Fibroblast of lung (primary cell): Measurements from ENCODE around the gene NHERF2. TPM values are rescaled to one million over a fixed set of nuclear protein-coding genes. Genes with fewer than 3 reads are reported as not detected.

Source experiments
- DNase-seq, 2 donors: peaks; one replicate each; pipeline versions ENCODE4 v3.0.0 to v3.0.0-alpha.2; 2010; ENCODE audit warnings: low read depth in 2 of 2
- H2AFZ ChIP-seq: 2 replicates; pipeline ENCODE4 v1.5.1; 2012; ENCODE audit warnings: low read length, control low read depth, inconsistent platforms
- H3K27ac ChIP-seq: 2 replicates; pipeline ENCODE4 v1.5.1; 2011; ENCODE audit warnings: low read length, control low read depth; ENCODE audit not compliant: insufficient read depth
- H3K27me3 ChIP-seq: 2 replicates; pipeline ENCODE4 v1.5.1; 2011; ENCODE audit warnings: mild to moderate bottlenecking, low read length; ENCODE audit not compliant: control insufficient read depth, insufficient read depth
- H3K36me3 ChIP-seq: 2 replicates; pipeline ENCODE4 v1.5.1; 2011; ENCODE audit warnings: low read length; ENCODE audit not compliant: control insufficient read depth, insufficient read depth
- H3K4me1 ChIP-seq: 2 replicates; pipeline ENCODE4 v1.5.1; 2011; ENCODE audit warnings: low read length; ENCODE audit not compliant: control insufficient read depth, insufficient read depth; ENCODE audit errors: extremely low read depth
- H3K4me2 ChIP-seq: 2 replicates; pipeline ENCODE4 v1.5.1; 2011; ENCODE audit warnings: low read length, control low read depth; ENCODE audit not compliant: insufficient read depth; ENCODE audit errors: extremely low read depth
- H3K4me3 ChIP-seq, 4 experiments: fragments of 200-600 bp in 1 of 4; sonication (generic) in 1 of 4; replicated peaks in 1 of 4; 2 replicates each; pipeline ENCODE4 v1.5.1; 2011 to 2016; ENCODE audit warnings: low read length in 4 of 4, low read depth in 3 of 4, mild to moderate bottlenecking in 3 of 4, control low read depth in 2 of 4, inconsistent platforms in 1 of 4, mixed read lengths in 1 of 4; ENCODE audit not compliant: insufficient read depth in 1 of 4; ENCODE audit errors: control extremely low read depth in 1 of 4
- H3K79me2 ChIP-seq: 2 replicates; pipeline ENCODE4 v1.5.1; 2012; ENCODE audit warnings: mild to moderate bottlenecking, low read length, inconsistent platforms; ENCODE audit not compliant: control insufficient read depth, insufficient read depth
- H3K9ac ChIP-seq: 2 replicates; pipeline ENCODE4 v1.5.1; 2011; ENCODE audit warnings: mild to moderate bottlenecking, low read length, control low read depth; ENCODE audit not compliant: insufficient read depth
- H3K9me3 ChIP-seq: 2 replicates; pipeline ENCODE4 v1.5.1; 2012; ENCODE audit warnings: low read depth, low read length; ENCODE audit not compliant: control insufficient read depth, insufficient read depth
- H4K20me1 ChIP-seq: 2 replicates; pipeline ENCODE4 v1.5.1; 2011; ENCODE audit warnings: low read length; ENCODE audit not compliant: control insufficient read depth, insufficient read depth; ENCODE audit errors: extremely low read depth
- EZH2 ChIP-seq: IDR thresholded peaks from 2 replicates; pipeline ENCODE4 v1.5.1; 2012; ENCODE audit warnings: low read length, control low read depth, mild to moderate bottlenecking; ENCODE audit errors: missing control alignments
- polyA plus RNA-seq, 2 donors: library from polyadenylated mRNA; depleted of rRNA in 1 of 2; stranded (reverse) in 1 of 2; unstranded in 1 of 2; fragments of >200 nt; gene quantifications; 2 replicates each; pipeline ENCODE4 v1.2.1, GENCODE V29; 2011 to 2012; ENCODE audit warnings: missing spikeins in 1 of 2
- total RNA-seq: library from RNA; depleted of rRNA; stranded (reverse); fragments of >200 nt; gene quantifications from 2 replicates; pipeline ENCODE4 v1.2.1, GENCODE V29; 2014
- TF ChIP-seq, protein P1 (sequence below), 2 donors: IDR thresholded peaks in 1 of 2; conservative IDR thresholded peaks in 1 of 2; 1 replicate in 1 of 2; 2 replicates in 1 of 2; pipeline ENCODE4 v1.5.1; 2011 to 2012; ENCODE audit warnings: low read length in 2 of 2, control low read depth in 1 of 2, inconsistent platforms in 1 of 2, low read depth in 1 of 2, mild to moderate bottlenecking in 1 of 2

Gene NHERF2
- total and polyA plus RNA-seq, 2 donors (not counting 1 experiment from before 2014, with no cell fraction given): 21.5 to 38.0 TPM

DNA sequence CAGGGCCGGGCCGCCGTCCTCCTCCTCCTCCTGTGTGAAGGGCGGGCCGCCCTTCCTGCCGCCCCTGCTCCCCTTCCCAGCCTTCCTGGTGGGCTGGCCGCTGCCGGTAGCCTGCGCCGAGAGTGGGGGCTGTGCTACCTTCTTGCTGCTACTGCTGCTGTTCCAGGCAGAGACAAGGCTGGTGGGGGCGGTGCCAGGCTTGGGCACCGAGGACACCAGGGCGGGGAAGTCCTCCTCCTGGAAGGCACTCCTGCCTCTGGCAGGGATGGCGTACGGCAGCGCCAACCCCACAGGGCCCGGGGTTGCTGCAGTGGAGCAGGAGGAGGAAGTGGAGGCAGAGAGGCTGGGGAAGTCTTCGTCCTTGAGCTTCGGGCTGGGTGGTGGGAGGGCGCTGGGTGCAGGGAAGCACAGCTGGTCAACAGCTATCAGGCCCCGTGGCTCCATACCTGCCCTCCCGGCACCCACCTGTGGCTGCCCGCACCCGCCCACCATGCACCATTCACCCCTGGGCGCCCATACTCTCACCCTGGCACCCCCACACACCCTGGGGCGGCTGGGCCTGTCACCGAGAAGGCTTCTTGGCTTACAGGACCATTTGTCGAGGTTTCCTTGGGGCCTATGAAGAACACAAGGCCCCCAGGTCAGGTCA is 26.7 kb upstream of the NHERF2 start:
- H3K4me1 ChIP-seq: peaks cover 14% of the 10 kb centered on the region
- no peaks in the 10 kb centered on the region for H3K27me3 ChIP-seq
- no peak overlapping the region for H3K27ac ChIP-seq
- H3K4me2 ChIP-seq: no peak overlapping the region
- H3K79me2 ChIP-seq: peaks cover 24% of the 10 kb centered on the region
- no peak for DNase-seq
- H2AFZ ChIP-seq: no peak overlapping the region
- H3K9me3 ChIP-seq: no peaks in the 10 kb centered on the region
- no peak overlapping the region for H3K9ac ChIP-seq
- H3K4me3 ChIP-seq: no peak overlapping the region
- TF ChIP-seq EZH2: no peak
- TF ChIP-seq, protein P1, sequence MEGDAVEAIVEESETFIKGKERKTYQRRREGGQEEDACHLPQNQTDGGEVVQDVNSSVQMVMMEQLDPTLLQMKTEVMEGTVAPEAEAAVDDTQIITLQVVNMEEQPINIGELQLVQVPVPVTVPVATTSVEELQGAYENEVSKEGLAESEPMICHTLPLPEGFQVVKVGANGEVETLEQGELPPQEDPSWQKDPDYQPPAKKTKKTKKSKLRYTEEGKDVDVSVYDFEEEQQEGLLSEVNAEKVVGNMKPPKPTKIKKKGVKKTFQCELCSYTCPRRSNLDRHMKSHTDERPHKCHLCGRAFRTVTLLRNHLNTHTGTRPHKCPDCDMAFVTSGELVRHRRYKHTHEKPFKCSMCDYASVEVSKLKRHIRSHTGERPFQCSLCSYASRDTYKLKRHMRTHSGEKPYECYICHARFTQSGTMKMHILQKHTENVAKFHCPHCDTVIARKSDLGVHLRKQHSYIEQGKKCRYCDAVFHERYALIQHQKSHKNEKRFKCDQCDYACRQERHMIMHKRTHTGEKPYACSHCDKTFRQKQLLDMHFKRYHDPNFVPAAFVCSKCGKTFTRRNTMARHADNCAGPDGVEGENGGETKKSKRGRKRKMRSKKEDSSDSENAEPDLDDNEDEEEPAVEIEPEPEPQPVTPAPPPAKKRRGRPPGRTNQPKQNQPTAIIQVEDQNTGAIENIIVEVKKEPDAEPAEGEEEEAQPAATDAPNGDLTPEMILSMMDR (conservative IDR thresholded peaks at IDR 0.05 in 1 of 2, IDR thresholded peaks at IDR 0.05 in 1 of 2; ENCODE audit: low read depth in 1 of 2, low read length in 2 of 2): no peak
- H4K20me1 ChIP-seq: no peaks in the 10 kb centered on the region
- H3K36me3 ChIP-seq: peaks cover 46% of the 10 kb centered on the region

DNA sequence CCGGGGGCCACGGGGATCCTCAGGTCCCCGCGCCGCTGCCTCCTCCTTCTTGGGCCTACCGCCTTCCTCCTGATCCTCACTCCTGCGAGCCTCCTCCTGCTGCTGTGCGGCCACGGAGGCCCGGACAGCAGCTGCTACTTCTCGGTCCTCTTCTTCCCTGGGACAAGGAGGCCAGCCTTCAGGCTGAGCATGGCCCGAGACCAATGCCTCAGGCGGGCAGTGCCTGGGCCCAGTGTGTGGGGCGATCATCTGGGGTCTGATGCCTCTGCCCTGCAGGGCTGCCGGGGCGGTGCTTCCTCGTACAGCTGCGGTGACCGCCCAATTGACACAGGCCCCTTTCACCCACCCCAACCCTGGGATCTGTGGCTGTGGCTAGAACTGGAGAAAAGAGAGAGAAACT is 25.7 kb upstream of the NHERF2 start:
- Histone ChIP-seq H3K4me3 (no peak overlapping the region), H4K20me1 (no peaks in the 10 kb centered on the region), H3K27me3 (no peaks in the 10 kb centered on the region), H3K4me2 (no peak overlapping the region), H3K27ac (no peak overlapping the region), H3K9me3 (no peaks in the 10 kb centered on the region), H3K4me1 (peaks cover 14% of the 10 kb centered on the region), H3K79me2 (peaks cover 34% of the 10 kb centered on the region), H3K36me3 (peaks cover 46% of the 10 kb centered on the region), H2AFZ (no peak overlapping the region), H3K9ac (no peak overlapping the region)
- TF ChIP-seq, protein P1 (conservative IDR thresholded peaks at IDR 0.05 in 1 of 2, IDR thresholded peaks at IDR 0.05 in 1 of 2; ENCODE audit: low read depth in 1 of 2, low read length in 2 of 2): no peak
- no peak for TF ChIP-seq EZH2
- no peak for DNase-seq

DNA sequence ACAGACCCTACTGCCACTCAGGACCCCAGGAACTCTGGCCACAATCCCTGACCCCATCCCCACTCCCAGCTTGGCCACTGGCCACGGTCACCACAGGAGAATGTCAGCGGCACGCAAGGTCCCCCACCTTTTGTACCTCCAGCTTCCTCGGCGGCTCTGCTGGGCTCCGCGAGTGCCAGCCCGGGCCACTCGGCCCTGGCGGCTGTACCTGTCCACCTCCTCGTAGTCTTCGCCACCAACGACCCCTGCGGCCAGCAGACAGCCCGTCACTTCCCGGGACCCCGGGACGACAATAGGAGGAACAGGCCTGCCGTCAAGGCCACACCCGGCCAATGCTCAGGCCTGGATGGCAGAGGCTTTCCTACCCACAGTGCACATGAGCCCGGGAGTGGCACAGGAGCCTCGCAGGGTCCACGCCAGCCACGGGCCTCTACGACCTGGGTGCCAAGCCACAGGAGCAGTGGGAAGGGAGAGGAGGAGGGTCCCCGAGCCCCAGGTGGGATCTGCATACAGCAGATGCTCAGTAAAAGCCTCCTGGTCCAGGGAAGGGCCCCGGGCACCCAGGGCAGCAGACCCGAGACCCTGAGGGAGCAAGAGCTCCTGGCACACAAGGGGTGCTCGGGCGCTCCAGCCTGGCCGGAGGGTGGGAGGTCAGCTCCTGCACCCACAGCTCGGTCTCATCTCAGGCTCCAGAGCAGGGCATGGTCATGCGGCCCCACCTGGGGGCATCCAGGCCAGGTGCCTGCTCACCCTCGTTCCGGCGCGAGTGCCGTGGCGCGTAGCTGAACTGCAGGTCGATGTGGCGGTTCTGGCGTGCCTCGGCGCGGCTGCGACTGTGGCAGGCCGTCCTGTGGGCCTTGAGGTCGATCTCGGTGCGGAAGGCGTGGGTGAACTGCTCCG is 25.0 kb upstream of the NHERF2 start:
- H2AFZ ChIP-seq: no peak overlapping the region
- no peak for TF ChIP-seq EZH2
- H3K9me3 ChIP-seq: no peaks in the 10 kb centered on the region
- no peaks in the 10 kb centered on the region for H4K20me1 ChIP-seq
- no peak overlapping the region for H3K4me2 ChIP-seq
- peaks cover 47% of the 10 kb centered on the region for H3K36me3 ChIP-seq
- H3K27ac ChIP-seq: no peak overlapping the region
- DNase-seq: no peak
- no peak overlapping the region for H3K4me3 ChIP-seq
- H3K27me3 ChIP-seq: no peaks in the 10 kb centered on the region
- no peak overlapping the region for H3K9ac ChIP-seq
- peaks cover 15% of the 10 kb centered on the region for H3K4me1 ChIP-seq
- H3K79me2 ChIP-seq: peaks cover 41% of the 10 kb centered on the region
